ENCODE measurements around the gene NALCN.

NALCN gene

DNA sequence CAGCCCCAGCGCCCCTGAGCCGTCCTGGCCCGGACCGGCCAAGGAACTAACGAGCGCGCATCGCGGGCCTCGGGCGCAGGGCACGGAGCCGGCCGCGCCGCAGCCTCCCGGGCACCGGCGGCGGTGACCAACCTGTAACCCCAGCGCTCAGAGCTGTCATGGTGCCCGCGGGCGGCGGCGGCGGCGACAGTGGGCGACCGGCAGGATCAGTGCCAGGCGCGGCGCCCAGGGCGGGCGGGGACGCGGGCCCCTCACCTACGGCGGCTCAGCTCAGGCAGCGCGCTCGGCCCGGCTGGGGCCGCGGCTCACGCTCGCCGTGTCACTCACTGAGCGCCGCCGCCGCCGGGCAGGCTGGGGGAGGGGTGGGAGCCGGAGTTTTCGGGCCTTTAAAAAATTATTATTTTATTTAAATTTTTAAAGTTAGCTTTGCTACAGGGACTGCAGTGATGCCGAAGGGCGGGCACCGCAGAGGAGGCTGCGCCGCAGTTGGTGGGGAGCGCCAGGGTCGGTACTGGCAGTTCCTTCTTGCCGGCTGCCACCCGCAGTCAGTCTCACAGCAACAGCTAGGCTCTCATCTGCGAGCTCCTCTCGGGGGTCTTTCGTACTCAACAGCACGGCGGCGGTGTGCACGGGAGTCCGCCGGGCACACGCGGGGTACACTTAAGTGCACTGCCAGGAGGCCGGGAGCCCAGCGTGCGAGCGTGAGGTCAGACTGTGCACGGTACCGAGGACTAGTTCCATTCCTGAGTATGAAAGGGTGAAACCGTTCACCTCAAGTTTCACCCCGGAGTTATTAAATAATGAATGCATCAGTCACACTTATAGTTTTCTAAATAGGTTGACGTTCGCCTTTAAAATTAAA is at the start of gene NALCN:
NALCN (minus strand) TSS at position 328 of the 862 bp plus-strand sequence. CDS start 17,382 bp downstream, outside the sequence.
- no peak for DNase-seq

DNA sequence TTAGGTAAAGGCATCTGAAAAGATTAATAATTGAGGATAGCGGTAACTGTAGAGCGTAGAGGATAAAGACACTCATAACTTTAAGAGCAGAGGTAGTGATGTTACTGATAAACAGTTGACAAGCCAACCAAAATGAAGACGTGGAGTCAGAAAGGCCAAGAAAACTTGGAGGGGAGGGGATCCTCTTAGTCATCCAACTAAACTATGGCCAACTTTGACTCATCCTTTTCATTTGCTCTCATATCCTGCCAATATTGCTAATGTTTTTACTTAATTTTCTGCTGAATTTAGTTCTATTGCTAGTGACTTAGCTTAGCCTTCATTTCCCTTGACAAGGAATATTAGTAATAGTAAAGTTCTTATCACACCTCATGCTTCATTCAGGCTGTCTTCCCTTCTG is 49.6 kb upstream of the NALCN start:
- DNase-seq = no peak

GRCh38 chr13:101457176-101457575 is 40.9 kb upstream of the NALCN start:
- DNase-seq = no peak

- DNase-seq = no peak
Observed at GRCh38 chr13:101455863-101456262, 39.6 kb upstream of the NALCN start.

DNA sequence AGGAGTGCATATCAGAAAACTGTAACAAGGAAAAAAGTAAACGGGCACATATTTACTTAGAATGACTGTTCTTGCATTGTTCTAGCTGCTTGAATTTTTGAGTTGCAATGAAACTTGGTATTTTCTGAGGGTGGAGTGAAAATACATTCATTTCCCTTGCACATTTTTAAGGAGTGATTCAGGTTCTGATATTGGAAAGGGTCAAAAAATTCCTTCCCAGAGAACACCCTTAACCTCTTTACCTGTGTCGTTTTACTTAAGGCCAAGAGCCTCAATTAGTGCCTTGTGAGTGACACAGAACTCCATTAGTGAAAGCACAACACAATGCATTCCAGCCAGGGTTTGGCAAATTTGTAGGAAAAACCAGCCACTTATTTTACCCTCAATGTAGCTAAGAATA is 38.5 kb upstream of the NALCN start:
- no peak for DNase-seq

DNA sequence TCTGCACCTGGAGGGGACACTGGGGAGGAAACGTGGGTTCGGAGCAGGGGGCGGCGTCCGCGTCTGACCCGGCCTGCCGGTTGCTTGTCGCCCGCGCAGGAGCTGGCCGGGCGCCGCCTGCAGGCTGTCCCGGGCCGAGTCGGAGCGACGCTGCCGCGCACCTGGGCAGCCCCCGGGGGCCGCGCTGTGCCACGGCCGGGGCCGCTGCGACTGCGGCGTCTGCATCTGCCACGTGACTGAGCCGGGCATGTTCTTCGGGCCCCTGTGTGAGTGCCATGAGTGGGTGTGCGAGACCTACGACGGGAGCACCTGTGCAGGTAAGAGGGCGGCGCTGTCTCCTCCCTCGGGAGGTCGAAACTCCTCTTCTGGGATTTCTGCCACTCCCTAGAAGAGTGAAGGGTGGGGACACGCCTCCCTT is 37.5 kb upstream of the NALCN start:
- DNase-seq = no peak

- no peak for DNase-seq
Observed at GRCh38 chr13:101452519-101453485, 36.5 kb upstream of the NALCN start, which contains the start of gene ITGBL1. Gene ITGBL1, plus strand, starts transcription at chr13:101452675. Its CDS starts 159 bp downstream, at chr13:101452834.

- DNase-seq = no peak
Observed at GRCh38 chr13:101451641-101452040, 35.3 kb upstream of the NALCN start.

GRCh38 chr13:101450749-101451130 is 34.4 kb upstream of the NALCN start:
- no peak for DNase-seq

- no peak for DNase-seq
Observed at GRCh38 chr13:101449790-101450748, 33.8 kb upstream of the NALCN start.

DNA sequence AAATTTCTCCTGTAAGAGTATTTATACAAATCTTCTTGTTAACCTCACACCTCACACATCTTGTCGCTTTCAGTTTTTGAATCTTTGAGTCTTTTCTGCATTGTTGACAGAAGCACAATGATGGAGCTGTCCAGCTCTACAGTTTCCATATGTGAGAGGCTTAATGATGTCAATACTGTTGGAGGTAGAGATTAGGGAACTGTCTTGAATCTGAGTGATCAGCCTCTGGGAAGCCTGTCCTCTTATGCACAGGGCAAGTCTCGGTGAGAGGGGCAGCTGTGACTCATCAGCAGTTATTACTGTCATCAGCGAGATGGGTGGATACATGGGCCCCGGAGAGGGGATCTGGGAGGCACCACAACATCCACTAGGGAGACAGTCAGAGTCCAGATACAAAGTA is 31.5 kb upstream of the NALCN start:
- DNase-seq = no peak

DNA sequence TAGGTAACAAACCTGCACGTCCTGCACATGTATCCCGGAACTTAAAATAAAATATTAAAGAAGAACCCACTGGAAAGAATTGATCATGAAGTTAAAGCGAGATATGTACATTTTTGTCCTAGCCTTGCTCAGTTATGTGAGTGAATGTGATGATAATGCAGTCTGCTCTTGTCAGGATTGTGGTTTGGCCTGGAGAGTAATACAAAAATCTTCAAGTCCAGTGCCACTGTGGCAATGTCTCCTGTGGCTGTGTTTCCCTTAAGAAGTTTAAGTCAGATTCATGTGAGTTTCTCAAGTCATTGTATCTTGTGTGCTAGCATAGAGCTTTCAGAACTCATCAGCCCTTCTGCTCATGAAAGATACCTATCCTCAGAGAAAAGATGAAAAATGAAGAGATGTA is 18.2 kb upstream of the NALCN start:
- DNase-seq = no peak

DNA sequence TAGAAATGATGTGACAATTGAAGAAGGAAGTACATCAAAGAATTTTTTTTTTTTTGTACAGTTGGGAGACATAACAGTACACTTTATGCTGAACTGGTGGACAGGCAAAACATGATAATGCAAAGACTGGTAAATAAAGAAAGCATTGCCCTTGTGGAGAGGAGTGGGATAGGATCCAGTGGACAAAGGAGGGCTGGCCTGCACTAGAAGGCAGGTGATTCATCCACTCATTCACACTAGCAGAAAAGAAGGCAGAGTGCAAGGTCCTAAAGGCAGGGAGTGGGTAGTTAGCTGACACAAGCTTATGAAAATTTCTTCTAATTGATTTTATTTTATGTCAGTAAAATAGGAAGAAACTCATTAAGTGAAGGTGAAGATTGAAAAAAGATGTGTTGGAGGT is 17.6 kb upstream of the NALCN start:
- DNase-seq = no peak

- DNase-seq = no peak
Observed at GRCh38 chr13:101429733-101430132, 13.4 kb upstream of the NALCN start.

DNA sequence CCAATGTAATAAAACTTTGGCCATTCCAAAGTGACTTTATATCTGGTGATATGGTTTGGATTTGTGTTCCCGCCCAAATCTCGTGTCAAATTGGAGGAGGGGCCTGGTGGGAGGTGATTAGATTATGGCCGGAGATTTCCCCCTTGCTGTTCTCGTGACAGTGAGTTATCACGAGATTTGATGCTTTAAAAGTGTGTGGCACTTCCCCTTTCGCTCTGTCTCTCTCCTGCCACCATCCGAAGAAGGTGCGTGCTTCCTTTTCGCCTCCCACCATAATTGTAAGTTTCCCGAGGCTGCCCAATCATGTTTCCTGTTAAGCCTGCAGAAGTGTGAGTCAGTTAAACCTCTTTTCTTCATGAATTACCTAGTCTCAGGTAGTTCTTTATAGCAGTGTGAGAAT is 9.3 kb upstream of the NALCN start:
- no peak for DNase-seq

- DNase-seq = no peak
Observed at GRCh38 chr13:101425156-101425471, 8.8 kb upstream of the NALCN start.

GRCh38 chr13:101424381-101425155 is 8.3 kb upstream of the NALCN start:
- DNase-seq = no peak

DNA sequence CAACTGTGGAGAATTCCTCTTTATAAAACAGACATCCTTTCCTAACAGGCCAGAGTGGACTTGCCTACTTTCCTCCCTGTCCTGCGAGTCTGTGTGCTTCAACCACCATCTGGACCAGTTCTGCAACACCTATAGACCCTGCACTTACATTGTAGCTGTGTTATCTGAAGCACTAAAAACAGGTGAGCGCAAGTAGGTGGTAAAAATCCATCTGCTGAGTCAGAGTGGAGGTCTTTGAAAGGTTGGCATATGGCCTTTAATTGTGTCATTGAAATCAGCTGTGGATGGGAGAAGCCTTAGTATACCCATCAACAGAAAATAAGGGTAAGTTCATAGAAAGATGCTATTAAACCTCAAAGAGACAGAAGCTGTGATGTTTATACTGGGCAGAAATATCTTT is 7.6 kb upstream of the NALCN start:
- no peak for DNase-seq

GRCh38 chr13:101417501-101417900 is 1.2 kb upstream of the NALCN start:
- DNase-seq = no peak

DNA sequence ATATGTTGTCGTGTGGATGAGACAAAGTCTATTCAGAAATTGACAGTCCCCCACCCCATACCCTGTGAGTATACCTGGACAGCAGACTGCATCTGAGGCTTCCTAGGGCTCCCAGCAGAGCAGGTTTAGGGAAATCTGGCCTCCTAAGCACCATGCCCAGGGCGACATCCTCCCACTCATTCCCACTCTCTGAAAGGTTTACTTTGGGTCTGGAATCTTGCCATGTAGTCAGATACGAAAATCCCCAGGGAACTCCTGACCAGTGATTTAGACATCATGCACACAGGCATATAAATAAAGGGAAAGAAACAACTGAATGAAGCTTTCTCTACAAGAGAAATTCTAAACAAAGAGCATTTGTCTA is 717 bp upstream of the NALCN start:
- DNase-seq = no peak

DNA sequence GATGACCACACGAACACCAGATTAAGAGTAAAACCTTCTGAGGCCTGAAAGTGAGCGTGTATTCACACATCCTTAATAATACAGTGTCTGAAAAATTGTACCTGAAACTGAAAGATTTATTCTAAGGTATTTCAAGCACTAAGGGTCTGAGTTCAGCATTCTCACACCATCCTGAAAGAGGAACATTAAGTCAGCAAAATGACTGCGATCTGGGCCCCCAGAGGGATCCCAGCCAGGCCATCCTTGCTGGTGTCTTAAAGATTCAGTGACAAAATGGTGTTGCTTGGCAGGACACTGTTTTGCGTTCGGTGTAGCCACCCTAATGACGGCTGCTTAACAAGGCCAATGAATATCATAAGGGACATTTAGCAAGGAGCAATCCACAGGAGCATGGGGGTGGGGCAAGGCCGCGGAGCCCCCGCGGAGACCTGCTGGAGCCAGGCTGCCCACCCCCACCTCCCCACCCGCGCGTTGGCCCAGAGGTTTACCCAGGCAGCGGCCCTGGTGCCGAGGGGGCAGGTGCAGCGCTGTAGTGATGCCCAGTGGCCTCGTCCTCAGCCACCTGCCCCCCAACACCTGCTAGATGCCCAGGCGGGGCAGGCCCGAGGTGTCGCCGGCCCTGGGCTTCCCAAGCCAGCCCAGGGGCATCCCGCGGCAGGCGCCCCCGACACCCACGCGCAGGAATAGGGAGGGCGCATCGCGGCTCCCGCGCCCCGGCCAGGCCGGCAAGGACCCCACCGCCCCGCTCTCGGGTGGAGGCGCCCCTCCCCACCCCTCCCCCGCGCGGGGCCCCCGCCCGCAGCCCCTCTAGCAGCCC is 742 bp downstream of the NALCN start:
- DNase-seq = no peak
